ENCODE measurements around the gene SMAP1. TPM values are rescaled to one million over a fixed set of nuclear protein-coding genes. Genes with fewer than 3 reads are reported as not detected.

Gene SMAP1
- polyA plus RNA-seq, 3 donors: 12.6 to 22.1 (median 20.3) TPM

- Histone ChIP-seq H3K4me2 (replicated peaks; ENCODE audit: extremely low read depth, low read length, poor library complexity, severe bottlenecking) (no peak overlapping the region), H3K36me3 (replicated peaks in 1 of 2; ENCODE audit: control insufficient read depth in 1 of 2, insufficient read depth in 2 of 2, low read length in 2 of 2) (no peaks in the 10 kb centered on the region), H3K9ac (ENCODE audit: insufficient read depth, low read length, poor library complexity, severe bottlenecking) (no peak overlapping the region), H3K9me3 (replicated peaks in 1 of 2; ENCODE audit: control insufficient read depth in 1 of 2, insufficient read depth in 1 of 2, low read length in 2 of 2) (peaks cover 11 to 20% of the 10 kb centered on the region in 2 donors), H4K20me1 (ENCODE audit: insufficient read depth, low read length) (peaks cover 52% of the 10 kb centered on the region), H3K4me1 (ENCODE audit: control insufficient read depth in 1 of 2, insufficient read depth in 2 of 2, low read length in 2 of 2) (peaks cover 0 to 4% of the 10 kb centered on the region in 2 donors), H3K27ac (ENCODE audit: low read depth in 1 of 2, low read length in 2 of 2) (no peak overlapping the region), H2AFZ (ENCODE audit: insufficient read depth, low read depth, low read length, poor library complexity, severe bottlenecking) (no peak overlapping the region), H3K4me3 (replicated peaks in 1 of 3; ENCODE audit: low read depth in 2 of 3, low read length in 3 of 3) (no peak overlapping the region), H3K79me2 (ENCODE audit: insufficient read depth, low read length) (peaks cover 76% of the 10 kb centered on the region), H3K27me3 (ENCODE audit: control insufficient read depth in 2 of 2, insufficient read depth in 2 of 2, low read length in 2 of 2) (no peaks in the 10 kb centered on the region)
- intact Hi-C loops (cut with micrococcal nuclease): no loop called here
- Mint-ChIP-seq H3K27ac (no peak overlapping the region), H3K9me3 (peaks cover 11 to 31% (median 17%) of the 10 kb centered on the region in 7 donors), H3K4me1 (peaks cover 14% of the 10 kb centered on the region), H3K27me3 (ENCODE audit: low read depth in 3 of 3) (no peaks in the 10 kb centered on the region), H3K4me3 (no peak overlapping the region), H3K36me3 (peaks cover 0 to 17% of the 10 kb centered on the region in 2 donors)
- no peak for DNase-seq
- TF ChIP-seq CTCF (IDR thresholded peaks at IDR 0.05): no peak
Observed at GRCh38 chr6:70714716-70715257, 47.1 kb downstream of the SMAP1 start.

GRCh38 chr6:70717038-70717801, 49.5 kb downstream of the SMAP1 start:
- Histone ChIP-seq H3K79me2 (ENCODE audit: insufficient read depth, low read length) (peaks cover 58% of the 10 kb centered on the region), H3K4me2 (replicated peaks; ENCODE audit: extremely low read depth, low read length, poor library complexity, severe bottlenecking) (no peak overlapping the region), H3K9ac (ENCODE audit: insufficient read depth, low read length, poor library complexity, severe bottlenecking) (no peak overlapping the region), H3K9me3 (replicated peaks in 1 of 2; ENCODE audit: control insufficient read depth in 1 of 2, insufficient read depth in 1 of 2, low read length in 2 of 2) (peaks cover 18 to 20% of the 10 kb centered on the region in 2 donors), H3K27ac (ENCODE audit: low read depth in 1 of 2, low read length in 2 of 2) (peak overlapping the region in 1 of 2 donors; percentile 32), H3K36me3 (replicated peaks in 1 of 2; ENCODE audit: control insufficient read depth in 1 of 2, insufficient read depth in 2 of 2, low read length in 2 of 2) (no peaks in the 10 kb centered on the region), H2AFZ (ENCODE audit: insufficient read depth, low read depth, low read length, poor library complexity, severe bottlenecking) (no peak overlapping the region), H3K27me3 (ENCODE audit: control insufficient read depth in 2 of 2, insufficient read depth in 2 of 2, low read length in 2 of 2) (no peaks in the 10 kb centered on the region), H3K4me1 (ENCODE audit: control insufficient read depth in 1 of 2, insufficient read depth in 2 of 2, low read length in 2 of 2) (no peaks in the 10 kb centered on the region), H4K20me1 (ENCODE audit: insufficient read depth, low read length) (peaks cover 38% of the 10 kb centered on the region), H3K4me3 (replicated peaks in 1 of 3; ENCODE audit: low read depth in 2 of 3, low read length in 3 of 3) (no peak overlapping the region)
- Mint-ChIP-seq H3K4me3 (no peak overlapping the region), H3K27me3 (ENCODE audit: low read depth in 3 of 3) (no peaks in the 10 kb centered on the region), H3K27ac (peak overlapping the region in 4 of 7 donors; percentile 3 to 70 (median 44)), H3K36me3 (peaks cover 0 to 15% of the 10 kb centered on the region in 2 donors), H3K4me1 (peaks cover 10% of the 10 kb centered on the region), H3K9me3 (peaks cover 14 to 36% (median 23%) of the 10 kb centered on the region in 7 donors)
- DNase-seq: no peak
- 100% methylated on average over 1 of the region's 5 CpGs for WGBS (ENCODE audit: insufficient coverage)
- intact Hi-C loops (cut with micrococcal nuclease): no loop called here
- no peak for TF ChIP-seq CTCF (IDR thresholded peaks at IDR 0.05)
